Suppressor macrophage treated with lipopolysaccharide for 4 hours (primary cell): ENCODE data around the gene RILP.
A peak's percentile ranks its signal among the peaks of the same experiment; 100 is the strongest.

Experiments used
- DNase-seq: peaks from one replicate; pipeline ENCODE4 v3.0.0-alpha.2; 2020

RILP gene

GRCh38 chr17:1647802-1648171, 1.9 kb downstream of the RILP start:
- no peak for DNase-seq

GRCh38 chr17:1646199-1646875, 3.3 kb downstream of the RILP start:
- DNase-seq = no peak

- DNase-seq = peak; percentile 85
These were observed 4.2 kb downstream of the RILP start, which contains the start of gene SCARF1 for GRCh38 chr17:1645207-1646171. TSS of gene SCARF1 (minus strand) at chr17:1645732. CDS start at chr17:1645697, 35 bp downstream.

GRCh38 chr17:1644493-1645206, 5.0 kb downstream of the RILP start:
- peak; percentile 75 for DNase-seq

- peak; percentile 54 for DNase-seq
These were observed 5.6 kb downstream of the RILP start for GRCh38 chr17:1643999-1644492.

GRCh38 chr17:1643293-1643998, 6.2 kb downstream of the RILP start:
- DNase-seq = peak; percentile 34

GRCh38 chr17:1641065-1641403, 8.6 kb downstream of the RILP start:
- DNase-seq = no peak

- no peak for DNase-seq
These were observed 9.2 kb downstream of the RILP start for GRCh38 chr17:1640329-1641064.

- DNase-seq = no peak
These were observed 10.0 kb downstream of the RILP start for GRCh38 chr17:1639549-1640180.

GRCh38 chr17:1638624-1639300, 10.9 kb downstream of the RILP start:
- DNase-seq = no peak

- DNase-seq = no peak
These were observed 11.5 kb downstream of the RILP start for GRCh38 chr17:1638171-1638590.

- DNase-seq = no peak
These were observed 12.9 kb downstream of the RILP start for GRCh38 chr17:1636732-1637285.

- no peak for DNase-seq
These were observed 13.8 kb downstream of the RILP start for GRCh38 chr17:1635675-1636465.

GRCh38 chr17:1634841-1635650, 14.6 kb downstream of the RILP start:
- DNase-seq = no peak

GRCh38 chr17:1630662-1631061, 19.0 kb downstream of the RILP start:
- peak; percentile 39 for DNase-seq

- DNase-seq = peak; percentile 79
These were observed 20.0 kb downstream of the RILP start for GRCh38 chr17:1629504-1630310.

- peak; percentile 97 for DNase-seq
These were observed 20.7 kb downstream of the RILP start for GRCh38 chr17:1628856-1629503.
